NCI-H345 treated with DMSO at 0.1 percent for 48 hours (cell line): ENCODE measurements around the gene SPTBN4.
"Not testable (repeated sequence)": the region's sequence is repeated elsewhere in the genome, so short reads cannot be mapped to it uniquely, and the experiment has no call there.

Experiments
- DNase-seq: peaks from one replicate; lab custom pipeline; 2025; ENCODE audit not compliant: unreplicated experiment; lab: John Stamatoyannopoulos, UW

The SPTBN4 gene

DNA sequence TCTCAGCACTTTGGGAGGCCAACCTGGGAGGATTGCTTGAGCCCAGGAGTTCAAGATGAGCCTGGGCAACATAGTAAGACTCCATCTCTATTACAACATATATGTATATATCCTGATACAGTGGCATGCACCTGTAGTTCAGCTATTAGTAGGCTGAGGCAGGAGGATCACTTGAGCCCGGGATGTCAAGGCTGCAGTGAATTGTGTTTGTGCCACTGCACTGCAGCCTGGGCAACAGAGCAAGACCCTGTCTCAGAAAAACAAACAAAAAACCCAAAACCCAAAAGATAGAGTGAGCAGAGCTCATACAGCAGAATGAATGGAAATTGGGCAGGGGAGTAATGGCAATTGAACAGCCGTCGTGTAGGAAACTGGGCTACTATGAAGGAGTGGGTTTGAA lies 92.6 kb downstream of the SPTBN4 start:
- no peak for DNase-seq

GRCh38 chr19:40560092-40560507 lies 93.3 kb downstream of the SPTBN4 start:
- DNase-seq = no peak

- no peak for DNase-seq
These were observed 95.1 kb downstream of the SPTBN4 start for GRCh38 chr19:40561947-40562346.

GRCh38 chr19:40564535-40564934 lies 97.7 kb downstream of the SPTBN4 start:
- not testable (repeated sequence) for DNase-seq

- DNase-seq = no peak
These were observed 98.6 kb downstream of the SPTBN4 start for GRCh38 chr19:40565355-40565754.

- no peak for DNase-seq
These were observed 99.2 kb downstream of the SPTBN4 start for GRCh38 chr19:40565910-40566495.

DNA sequence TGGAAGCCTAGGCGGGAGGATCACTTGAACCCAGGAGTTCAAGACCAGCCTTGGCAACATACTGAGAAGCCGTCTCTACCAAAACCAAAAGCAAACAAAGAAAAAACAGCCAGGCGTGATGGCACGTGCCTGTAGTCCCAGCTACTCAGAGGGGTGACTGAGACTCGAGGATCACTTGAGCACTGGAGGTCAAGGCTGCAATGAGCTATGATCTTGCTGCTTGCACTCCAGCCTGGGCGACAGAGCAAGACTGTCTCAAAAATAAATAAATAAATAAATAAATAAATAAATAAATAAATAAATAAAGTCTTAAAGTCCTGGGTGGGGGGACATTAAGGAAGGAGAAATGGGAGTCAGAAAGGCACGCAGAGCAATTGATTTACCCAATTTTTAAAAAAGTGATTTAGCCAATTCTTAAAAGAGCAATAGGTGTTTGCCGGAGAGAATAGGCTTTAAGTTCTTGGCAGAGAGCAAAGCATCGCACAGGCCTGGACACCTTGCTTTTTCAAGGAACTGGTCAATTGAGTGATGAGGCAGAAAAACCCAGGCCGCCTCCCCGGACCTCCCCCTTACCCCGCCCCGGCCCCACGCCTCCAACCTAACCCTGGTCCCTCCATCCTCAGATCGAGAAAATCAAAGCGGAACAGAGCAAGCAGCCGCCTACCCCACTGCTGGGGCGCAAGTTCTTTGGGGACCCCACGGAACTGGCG lies 100.4 kb downstream of the SPTBN4 start:
- peak; percentile 17 for DNase-seq

- DNase-seq = no peak
These were observed 101.1 kb downstream of the SPTBN4 start for GRCh38 chr19:40567750-40568494.

- peak; percentile 100 for DNase-seq
These were observed 103.7 kb downstream of the SPTBN4 start for GRCh38 chr19:40570313-40571004.

GRCh38 chr19:40571005-40571318 lies 104.2 kb downstream of the SPTBN4 start:
- no peak for DNase-seq

- no peak for DNase-seq
These were observed 105.2 kb downstream of the SPTBN4 start for GRCh38 chr19:40571831-40572495.

GRCh38 chr19:40575326-40575725 lies 108.5 kb downstream of the SPTBN4 start:
- DNase-seq = no peak

GRCh38 chr19:40576151-40576584 lies 109.4 kb downstream of the SPTBN4 start:
- peak; percentile 85 for DNase-seq

- peak; percentile 99 for DNase-seq
These were observed 110.0 kb downstream of the SPTBN4 start, which contains the start of gene SHKBP1 for GRCh38 chr19:40576585-40577451. Gene SHKBP1 (plus strand): TSS chr19:40576873. CDS start chr19:40576900, 27 bp downstream.

- no peak for DNase-seq
These were observed 111.7 kb downstream of the SPTBN4 start for GRCh38 chr19:40578442-40578908.

DNA sequence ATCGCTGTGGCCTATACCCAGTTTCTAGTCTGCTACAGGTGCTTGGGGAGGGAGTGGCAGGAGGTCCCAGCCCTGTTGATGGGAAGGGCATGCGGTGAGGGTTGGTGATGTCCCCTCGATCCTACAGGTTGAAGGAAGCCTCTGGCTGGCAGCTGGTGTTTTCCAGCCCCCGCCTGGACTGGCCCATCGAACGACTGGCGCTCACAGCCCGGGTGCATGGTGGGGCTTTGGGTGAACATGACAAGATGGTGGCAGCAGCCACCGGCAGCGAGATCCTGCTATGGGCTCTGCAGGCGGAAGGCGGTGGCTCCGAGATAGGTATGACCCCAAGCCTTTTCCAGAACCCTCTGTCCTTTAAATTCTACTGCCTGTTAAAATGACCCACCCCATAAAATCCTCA lies 113.8 kb downstream of the SPTBN4 start:
- DNase-seq = no peak

DNA sequence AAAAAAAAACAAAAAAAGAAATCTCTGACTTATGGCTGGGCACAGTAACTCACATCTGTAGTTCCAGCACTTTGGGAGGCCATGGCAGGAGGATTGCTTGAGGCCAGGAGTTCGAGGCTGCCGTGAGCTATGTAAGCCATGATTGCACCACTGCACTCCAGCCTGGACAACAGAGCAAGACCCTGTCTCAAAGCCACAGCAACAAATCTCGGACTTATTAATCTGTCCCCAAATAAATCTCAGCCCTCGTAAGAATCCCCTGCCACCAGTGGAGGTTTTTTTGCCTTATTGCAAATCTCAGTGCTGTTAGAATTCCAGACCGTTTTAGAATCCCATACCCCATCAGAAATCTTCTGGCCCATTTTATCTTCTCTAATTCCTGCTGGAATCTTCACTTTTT lies 114.7 kb downstream of the SPTBN4 start:
- DNase-seq = no peak

GRCh38 chr19:40582467-40582866 lies 115.7 kb downstream of the SPTBN4 start:
- no peak for DNase-seq

GRCh38 chr19:40583283-40583682 lies 116.5 kb downstream of the SPTBN4 start:
- DNase-seq = no peak

DNA sequence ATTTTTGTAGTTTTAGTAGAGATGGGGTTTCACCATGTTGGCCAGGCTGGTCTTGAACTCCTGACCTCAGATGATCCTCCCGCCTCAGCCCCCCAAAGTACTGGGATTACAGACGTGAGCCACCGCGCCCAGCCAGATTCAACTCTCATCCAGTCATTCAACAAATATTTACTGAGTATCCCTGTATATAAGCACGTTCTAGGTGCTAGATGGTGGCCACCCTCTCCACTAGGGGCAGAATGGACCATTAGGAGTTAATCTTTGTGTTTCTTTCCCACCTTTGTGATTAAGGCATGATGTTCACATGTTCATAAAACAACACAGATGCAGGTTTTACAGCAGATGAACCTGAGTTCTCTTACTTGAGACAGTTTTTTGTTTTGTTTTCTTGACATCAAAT lies 117.2 kb downstream of the SPTBN4 start:
- DNase-seq = no peak
